HepG2 (cell line): ENCODE measurements around the gene TPGS1. TPM values are rescaled to one million over a fixed set of nuclear protein-coding genes. Genes with fewer than 3 reads are reported as not detected.

Source experiments
- ATF7-NPFF ChIP-seq: sonication (generic); formaldehyde crosslinking; IDR thresholded peaks from 2 replicates; pipeline ENCODE4 v1.8.1; 2023; ENCODE audit warnings: mild to moderate bottlenecking, low read depth, missing genetic modification reagents, moderate library complexity
- FOXA3 ChIP-seq: IDR thresholded peaks from 2 replicates; pipeline ENCODE4 v1.6.1; 2016; ENCODE audit warnings: missing genetic modification reagents, missing compliant biosample characterization
- HDAC1 ChIP-seq: sonication (generic); formaldehyde crosslinking; IDR thresholded peaks from 2 replicates; pipeline ENCODE4 v1.5.1; 2020; ENCODE audit warnings: mild to moderate bottlenecking, missing genetic modification reagents
- KDM2A ChIP-seq: sonication (generic); formaldehyde crosslinking; IDR thresholded peaks from 2 replicates; pipeline ENCODE4 v1.4.0; 2020; ENCODE audit warnings: low read depth, missing genetic modification reagents, borderline replicate concordance
- MAX ChIP-seq: IDR thresholded peaks from 2 replicates; pipeline ENCODE4 v1.6.1; 2012; ENCODE audit warnings: inconsistent platforms
- MTA1 ChIP-seq: sonication (generic); formaldehyde crosslinking; IDR thresholded peaks from 2 replicates; pipeline ENCODE4 v1.4.0; 2020; ENCODE audit warnings: missing genetic modification reagents, mild to moderate bottlenecking, borderline replicate concordance
- MTERF4 ChIP-seq: sonication (generic); formaldehyde crosslinking; IDR thresholded peaks from 2 replicates; pipeline ENCODE4 v1.8.0; 2023; ENCODE audit warnings: mild to moderate bottlenecking, missing genetic modification reagents
- RAD21 ChIP-seq: fragments of 450-650 bp; formaldehyde crosslinking; IDR thresholded peaks from 2 replicates; pipeline ENCODE4 v1.5.0; 2020; ENCODE audit warnings: mild to moderate bottlenecking
- RBM39 ChIP-seq: fragments of 200-400 bp; formaldehyde crosslinking; IDR thresholded peaks from one replicate; pipeline ENCODE4 v1.6.1; 2018; ENCODE audit warnings: antibody characterized with exemption, mild to moderate bottlenecking, low read depth, low read length; ENCODE audit not compliant: poor library complexity, severe bottlenecking
- RFXAP ChIP-seq: sonication (generic); formaldehyde crosslinking; IDR thresholded peaks from 2 replicates; pipeline ENCODE4 v1.4.0; 2020; ENCODE audit warnings: missing genetic modification reagents, borderline replicate concordance
- ZBTB7B ChIP-seq: sonication (generic); formaldehyde crosslinking; IDR thresholded peaks from 2 replicates; pipeline ENCODE4 v1.4.0; 2020; ENCODE audit warnings: missing genetic modification reagents
- ZFP91 ChIP-seq: sonication (generic); formaldehyde crosslinking; IDR thresholded peaks from 2 replicates; pipeline ENCODE4 v1.9.0; 2022; ENCODE audit warnings: missing genetic modification reagents, mild to moderate bottlenecking, borderline replicate concordance
- ZGPAT ChIP-seq: IDR thresholded peaks from 2 replicates; pipeline ENCODE4 v1.6.1; 2016; ENCODE audit warnings: mild to moderate bottlenecking
- ZNF282 ChIP-seq: fragments of 450-650 bp; IDR thresholded peaks from 2 replicates; pipeline ENCODE4 v1.6.1; 2018; ENCODE audit not compliant: partially characterized antibody
- ZNF468 ChIP-seq: sonication (generic); formaldehyde crosslinking; IDR thresholded peaks from 2 replicates; pipeline ENCODE4 v1.8.0; 2022; ENCODE audit warnings: mild to moderate bottlenecking, moderate library complexity, missing genetic modification reagents
- ZNF687 ChIP-seq: sonication (generic); formaldehyde crosslinking; IDR thresholded peaks from 2 replicates; pipeline ENCODE4 v1.5.1; 2020; ENCODE audit warnings: mild to moderate bottlenecking, missing genetic modification reagents, moderate library complexity
- ZNF770 ChIP-seq: sonication (generic); formaldehyde crosslinking; IDR thresholded peaks from 2 replicates; pipeline ENCODE4 v1.5.0; 2020; ENCODE audit warnings: mild to moderate bottlenecking, missing genetic modification reagents
- polyA plus RNA-seq, 8 experiments: library from polyadenylated mRNA; depleted of rRNA in 3 of 8; stranded (reverse) in 7 of 8; unstranded in 1 of 8; fragments of >200 nt; fragmentation: Illumina TruSeq in 4 of 8; extraction: Trizol in 4 of 8; gene quantifications; 2 replicates each; pipeline versions ENCODE4 v1.2.1 to v1.2.3, GENCODE V29; 2011 to 2016; ENCODE audit warnings: low read depth in 4 of 8, missing spikeins in 1 of 8, mixed read lengths in 1 of 8; ENCODE audit not compliant: insufficient read depth in 1 of 8
- total RNA-seq, 5 experiments: library from RNA; depleted of rRNA; stranded (reverse); fragments of >200 nt; fragmentation: Illumina TruSeq; extraction: Trizol; gene quantifications; 2 replicates each; pipeline ENCODE4 v1.2.3, GENCODE V29; 2016; ENCODE audit warnings: low read depth in 1 of 5

The TPGS1 gene
- total and polyA plus RNA-seq, 2 of the 13 experiments (the other 11 are each of a cell fraction or from before 2014, with no cell fraction given) = 1.1 to 6.2 TPM

- TF ChIP-seq ZNF687 (CRISPR knock-in tag) (peak; percentile 62), FOXA3 (CRISPR knock-in tag) (0 out of 2 replicates have a peak, but pooled peaks have one; percentile 13), MAX (peak; percentile 34; the same call in 1 of the 2 replicates), ZBTB7B (CRISPR knock-in tag) (peak; percentile 73; the same call in 1 of the 2 replicates), RBM39 (peak; percentile 27), ZNF282 (no peak), KDM2A (CRISPR knock-in tag) (peak; percentile 65), RFXAP (0 out of 2 replicates have a peak, but pooled peaks have one; percentile 27), MTERF4 (CRISPR knock-in tag) (0 out of 2 replicates have a peak, but pooled peaks have one; percentile 60), ATF7-NPFF (CRISPR knock-in tag) (no peak), ZNF468 (0 out of 2 replicates have a peak, but pooled peaks have one; percentile 54), RAD21 (CRISPR knock-in tag) (peak; percentile 70), ZFP91 (CRISPR knock-in tag) (peak; percentile 60; the same call in 1 of the 2 replicates), ZNF770 (CRISPR knock-in tag) (peak; percentile 56), HDAC1 (CRISPR knock-in tag) (peak; percentile 51; the same call in 1 of the 2 replicates), ZGPAT (CRISPR knock-in tag) (peak; percentile 70; the same call in 1 of the 2 replicates), MTA1 (CRISPR knock-in tag) (0 out of 2 replicates have a peak, but pooled peaks have one; percentile 17)
Measured at GRCh38 chr19:495402-496111, 11.7 kb upstream of the TPGS1 start (continued).
